ENCODE measurements around the gene MTUS2. TPM values are rescaled to one million over a fixed set of nuclear protein-coding genes. Genes with fewer than 3 reads are reported as not detected.

Gene MTUS2
- total and polyA plus RNA-seq, 2 of the 8 experiments (the other 6 are each of a cell fraction or from before 2014, with no cell fraction given) = 0.18 to 0.80 TPM

- TF ChIP-seq SIN3A (conservative IDR thresholded peaks at IDR 0.05 in 1 of 2, IDR thresholded peaks at IDR 0.05 in 1 of 2; ENCODE audit: low read depth in 1 of 2, low read length in 2 of 2) = no peak
- no peak for TF ChIP-seq MAFK (IDR thresholded peaks at IDR 0.05; ENCODE audit: low read depth, low read length)
- no peak for TF ChIP-seq TBP (IDR thresholded peaks at IDR 0.05; ENCODE audit: low read depth, low read length)
- no peak for TF ChIP-seq BCL11A (IDR thresholded peaks at IDR 0.05; ENCODE audit: low read depth in 2 of 2, low read length in 2 of 2)
- TF ChIP-seq KDM4A (IDR thresholded peaks at IDR 0.05; ENCODE audit: low read depth, low read length, severe bottlenecking) = no peak
These were observed 616.2 kb downstream of the MTUS2 start (continued) for GRCh38 chr13:29436291-29436690.
